ENCODE measurements around the gene PITPNM2. TPM values are rescaled to one million over a fixed set of nuclear protein-coding genes. Genes with fewer than 3 reads are reported as not detected.

PITPNM2 gene
- total RNA-seq, 1 experiment from 2014 or later = 15.2 TPM

DNA sequence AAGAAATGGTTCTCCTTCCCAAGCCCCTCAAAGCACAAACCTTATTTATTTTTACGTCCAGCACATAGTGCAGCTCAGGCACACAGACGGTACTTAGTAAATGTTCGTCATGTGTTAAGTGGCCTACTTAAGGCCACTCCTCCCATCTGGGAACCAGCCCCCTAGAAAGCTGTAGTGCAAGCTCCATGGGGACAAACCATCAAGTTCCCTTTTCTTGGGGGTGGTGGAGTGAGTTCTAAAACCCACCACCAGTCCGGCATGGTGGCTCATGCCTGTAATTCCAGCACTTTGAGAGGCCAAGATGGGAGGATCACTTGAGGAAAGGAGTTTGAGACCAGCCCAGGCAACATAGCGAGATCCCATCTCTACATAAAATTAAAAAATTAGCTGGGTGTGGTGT is 49.4 kb downstream of the PITPNM2 start:
- no peaks in the 10 kb centered on the region for H3K9me2 ChIP-seq (ENCODE audit: insufficient read depth)
- ChIA-PET CTCF (no interaction called here), RAD21 (ENCODE audit: low non-redundant PET in 1 of 2, low total read pairs in 2 of 2, uncharacterized antibody in 2 of 2, unreplicated experiment in 2 of 2) (interaction anchor here in 1 of 2 experiments (1.1 kb wide), 1 partner anchor 45 kb away, joined by 3 read pairs; no protein-coding TSS in a partner anchor), POLR2A (no interaction called here)
- H3K79me2 ChIP-seq (ENCODE audit: insufficient read depth, low read length) = no peaks in the 10 kb centered on the region
- no peak overlapping the region for H2AFZ ChIP-seq (ENCODE audit: low read depth, low read length, poor library complexity, severe bottlenecking)
- H3K9me3 ChIP-seq (ENCODE audit: control insufficient read depth in 1 of 2, insufficient read depth in 1 of 2, low read depth in 1 of 2, low read length in 2 of 2) = no peaks in the 10 kb centered on the region
- no peak overlapping the region for H3K4me2 ChIP-seq (ENCODE audit: low read length)
- no peak overlapping the region for H3K9ac ChIP-seq (ENCODE audit: low read length)
- no peaks in the 10 kb centered on the region for H4K20me1 ChIP-seq (ENCODE audit: insufficient read depth)
- H3K36me3 ChIP-seq (ENCODE audit: control insufficient read depth in 1 of 2, insufficient read depth in 2 of 2, low read length in 2 of 2) = no peaks in the 10 kb centered on the region
- no peak overlapping the region for H3K4me3 ChIP-seq (replicated peaks in 1 of 2; ENCODE audit: low read depth in 1 of 2, low read length in 2 of 2)
- BruUV-seq (replicated peaks) = no TSS peak
- peaks cover under 1 to 22% of the 10 kb centered on the region in 2 experiments; a peak in 3 of 4 replicates for H3K4me1 ChIP-seq (ENCODE audit: control insufficient read depth in 1 of 2, insufficient read depth in 2 of 2, low read length in 2 of 2)
- intact Hi-C loops (cut with micrococcal nuclease) = no loop called here
- ATAC-seq = no peak
- no peak for DNase-seq (ENCODE audit: low read depth, low spot score)
- H3K27me3 ChIP-seq (ENCODE audit: insufficient read depth, low read length) = no peaks in the 10 kb centered on the region
- TF ChIP-seq ZBTB33 (IDR thresholded peaks at IDR 0.05; ENCODE audit: extremely low read depth, insufficient replicate concordance, low read length) = no peak
- TF ChIP-seq TCF7L2 (IDR thresholded peaks at IDR 0.05; ENCODE audit: borderline replicate concordance, extremely low read depth, insufficient read depth, insufficient read length) = no peak
- TF ChIP-seq EZH2 (IDR thresholded peaks at IDR 0.05) = no peak
- TF ChIP-seq EGR1 (IDR thresholded peaks at IDR 0.05; ENCODE audit: low read depth) = no peak
- TF ChIP-seq POLR2AphosphoS5 (IDR thresholded peaks at IDR 0.05; ENCODE audit: low read depth, low read length) = no peak
- no peak for TF ChIP-seq FOSL1 (IDR thresholded peaks at IDR 0.05; ENCODE audit: low read depth)
- no peak for TF ChIP-seq SP1 (IDR thresholded peaks at IDR 0.05; ENCODE audit: low read depth)
- no peak for TF ChIP-seq CBX3 (IDR thresholded peaks at IDR 0.05; ENCODE audit: low read depth)
- no peak for TF ChIP-seq JUND (IDR thresholded peaks at IDR 0.05)
- TF ChIP-seq, protein P1, sequence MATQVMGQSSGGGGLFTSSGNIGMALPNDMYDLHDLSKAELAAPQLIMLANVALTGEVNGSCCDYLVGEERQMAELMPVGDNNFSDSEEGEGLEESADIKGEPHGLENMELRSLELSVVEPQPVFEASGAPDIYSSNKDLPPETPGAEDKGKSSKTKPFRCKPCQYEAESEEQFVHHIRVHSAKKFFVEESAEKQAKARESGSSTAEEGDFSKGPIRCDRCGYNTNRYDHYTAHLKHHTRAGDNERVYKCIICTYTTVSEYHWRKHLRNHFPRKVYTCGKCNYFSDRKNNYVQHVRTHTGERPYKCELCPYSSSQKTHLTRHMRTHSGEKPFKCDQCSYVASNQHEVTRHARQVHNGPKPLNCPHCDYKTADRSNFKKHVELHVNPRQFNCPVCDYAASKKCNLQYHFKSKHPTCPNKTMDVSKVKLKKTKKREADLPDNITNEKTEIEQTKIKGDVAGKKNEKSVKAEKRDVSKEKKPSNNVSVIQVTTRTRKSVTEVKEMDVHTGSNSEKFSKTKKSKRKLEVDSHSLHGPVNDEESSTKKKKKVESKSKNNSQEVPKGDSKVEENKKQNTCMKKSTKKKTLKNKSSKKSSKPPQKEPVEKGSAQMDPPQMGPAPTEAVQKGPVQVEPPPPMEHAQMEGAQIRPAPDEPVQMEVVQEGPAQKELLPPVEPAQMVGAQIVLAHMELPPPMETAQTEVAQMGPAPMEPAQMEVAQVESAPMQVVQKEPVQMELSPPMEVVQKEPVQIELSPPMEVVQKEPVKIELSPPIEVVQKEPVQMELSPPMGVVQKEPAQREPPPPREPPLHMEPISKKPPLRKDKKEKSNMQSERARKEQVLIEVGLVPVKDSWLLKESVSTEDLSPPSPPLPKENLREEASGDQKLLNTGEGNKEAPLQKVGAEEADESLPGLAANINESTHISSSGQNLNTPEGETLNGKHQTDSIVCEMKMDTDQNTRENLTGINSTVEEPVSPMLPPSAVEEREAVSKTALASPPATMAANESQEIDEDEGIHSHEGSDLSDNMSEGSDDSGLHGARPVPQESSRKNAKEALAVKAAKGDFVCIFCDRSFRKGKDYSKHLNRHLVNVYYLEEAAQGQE (IDR thresholded peaks at IDR 0.05; ENCODE audit: low read depth) = no peak
- TF ChIP-seq, protein P2, sequence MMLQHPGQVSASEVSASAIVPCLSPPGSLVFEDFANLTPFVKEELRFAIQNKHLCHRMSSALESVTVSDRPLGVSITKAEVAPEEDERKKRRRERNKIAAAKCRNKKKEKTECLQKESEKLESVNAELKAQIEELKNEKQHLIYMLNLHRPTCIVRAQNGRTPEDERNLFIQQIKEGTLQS (IDR thresholded peaks at IDR 0.05) = no peak
- no peak for TF ChIP-seq CEBPB (IDR thresholded peaks at IDR 0.05; ENCODE audit: low read depth)
- TF ChIP-seq ZNF274 (IDR thresholded peaks at IDR 0.05; ENCODE audit: low read depth, low read length) = no peak
- no peak for TF ChIP-seq POLR2A (IDR thresholded peaks at IDR 0.05; ENCODE audit: borderline replicate concordance, extremely low read depth, insufficient read depth, insufficient read length)
- TF ChIP-seq ZFX (IDR thresholded peaks at IDR 0.05) = no peak
- H3K27ac ChIP-seq (ENCODE audit: low read depth, low read length) = no peak overlapping the region

All from HCT116 (cell line).